ENCODE results near the gene TRIP10. TPM values are rescaled to one million over a fixed set of nuclear protein-coding genes. Genes with fewer than 3 reads are reported as not detected.
A peak's percentile ranks its signal among the peaks of the same experiment; 100 is the strongest.

Gene TRIP10
- total and polyA plus RNA-seq, 10 of the 15 experiments (the other 5 are each of a cell fraction or from before 2014, with no cell fraction given) = 0.79 to 54.5 (median 32.5) TPM

DNA sequence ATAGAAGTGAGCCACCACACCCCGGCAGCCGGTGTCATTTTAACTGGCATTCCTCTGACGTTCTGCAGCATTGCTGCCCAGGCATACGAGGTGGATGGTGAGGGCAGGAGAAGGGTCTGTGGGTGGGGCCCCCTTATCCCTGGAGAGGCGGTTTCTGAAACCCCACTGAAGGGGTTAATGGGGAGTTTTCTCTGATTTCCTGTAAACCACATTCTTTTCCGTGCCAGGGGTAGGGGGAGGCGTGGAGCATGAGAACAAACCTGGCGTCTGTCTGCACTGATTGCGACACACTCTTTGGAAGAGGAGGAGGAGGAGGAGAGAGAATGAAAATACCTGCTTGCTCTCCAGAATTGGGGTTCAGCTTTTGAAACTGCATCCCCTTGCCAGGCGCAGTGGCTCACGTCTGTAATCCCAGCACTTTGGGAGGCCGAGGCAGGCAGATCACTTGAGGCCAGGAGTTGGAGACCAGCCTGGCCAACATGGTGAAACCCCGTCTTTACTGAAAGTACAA lies 16.3 kb upstream of the TRIP10 start:
- RAD21 ChIA-PET (ENCODE audit: unreplicated experiment) = interaction anchor here (0.9 to 1.3 kb wide), 2 partner anchors 92 to 207 kb away, joined by 3 read pairs; no protein-coding TSS in a partner anchor
- no TSS peak for BruUV-seq (replicated peaks)
- CTCF ChIA-PET = interaction anchor here (1.6 kb wide), 1 partner anchor 50 kb away, joined by 4 read pairs; no protein-coding TSS in a partner anchor
- Histone ChIP-seq H3K36me3 (ENCODE audit: control insufficient read depth in 2 of 2, insufficient read depth in 2 of 2, low read length in 1 of 2) (no peaks in the 10 kb centered on the region), H4K20me1 (ENCODE audit: control insufficient read depth, insufficient read depth) (no peaks in the 10 kb centered on the region), H3K27ac (ENCODE audit: control insufficient read depth, insufficient read depth) (no peak overlapping the region), H3K4me2 (ENCODE audit: control insufficient read depth, insufficient read depth) (no peak overlapping the region), H3K9me3 (replicated peaks; ENCODE audit: control insufficient read depth, insufficient read depth, low read length) (no peaks in the 10 kb centered on the region), H2AFZ (ENCODE audit: control insufficient read depth, low read depth, low read length) (no peak overlapping the region), H3K4me1 (ENCODE audit: control insufficient read depth, insufficient read depth, low read length) (peaks cover 35% of the 10 kb centered on the region), H3K9ac (ENCODE audit: control insufficient read depth, insufficient read depth, low read length) (no peak overlapping the region), H3K27me3 (replicated peaks in 1 of 2; ENCODE audit: control insufficient read depth in 2 of 2, insufficient read depth in 2 of 2, low read length in 1 of 2) (no peaks in the 10 kb centered on the region), H3K4me3 (no peak overlapping the region), H3K79me2 (ENCODE audit: control insufficient read depth, insufficient read depth, low read length) (no peaks in the 10 kb centered on the region)
- WGBS (ENCODE audit: insufficient coverage, insufficient replicate concordance, low lambda C conversion rate, missing lambda C conversion rate) = 60% methylated on average over 13 of the region's 13 CpGs
- intact Hi-C loops (cut with micrococcal nuclease; ENCODE audit: unreplicated experiment) (no loop called here), in situ Hi-C loops (cut with MboI) (no loop called here)
- SMC1A ChIA-PET (ENCODE audit: uncharacterized antibody, unreplicated experiment) = interaction anchor here (1.7 kb wide), 1 partner anchor 53 kb away, joined by 5 read pairs; the partner anchor contains the start of gene TNFSF14
- DNase-seq (ENCODE audit: low read depth, low spot score) (no peak), FAIRE-seq (no peak), ATAC-seq (no peak)
- TF ChIP-seq SPI1 (IDR thresholded peaks at IDR 0.05; ENCODE audit: borderline replicate concordance, insufficient read depth, low read depth, low read length) = no peak
- TF ChIP-seq CEBPB (IDR thresholded peaks at IDR 0.05; ENCODE audit: borderline replicate concordance in 1 of 2, low read depth in 2 of 2, low read length in 2 of 2) = peak in 1 of 2 experiments; percentile 55; a peak in 1 of 4 replicates
- POLR2A ChIA-PET = interaction anchor here (0.7 kb wide), 4 partner anchors 78 to 188 kb away, joined by 3 to 4 read pairs (median 4); no protein-coding TSS in a partner anchor

DNA sequence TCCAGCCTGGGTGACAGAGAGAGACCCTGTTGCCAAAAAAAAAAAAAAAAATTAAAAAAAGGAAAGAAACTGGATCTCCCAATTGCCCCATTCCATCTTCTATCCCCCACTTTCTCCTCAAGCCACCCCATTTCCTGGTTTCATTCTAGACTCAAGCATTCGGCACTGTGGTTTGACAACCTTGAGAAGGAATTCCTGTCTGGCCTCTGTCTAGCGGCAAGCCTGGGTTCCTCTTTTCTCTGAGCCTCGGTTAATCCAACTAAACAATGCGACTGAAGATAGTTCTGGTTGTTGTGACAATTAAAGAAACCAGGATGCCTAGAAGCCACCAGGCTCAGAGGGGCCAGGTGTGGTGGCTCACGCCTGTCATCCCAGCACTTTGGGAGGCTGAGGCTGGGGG lies 15.7 kb upstream of the TRIP10 start:
- DNase-seq (ENCODE audit: low read depth, low spot score) (no peak), ATAC-seq (no peak), FAIRE-seq (no peak)
- no peaks in the 10 kb centered on the region for H3K79me2 ChIP-seq (ENCODE audit: control insufficient read depth, insufficient read depth, low read length)
- no peaks in the 10 kb centered on the region for H3K27me3 ChIP-seq (replicated peaks in 1 of 2; ENCODE audit: control insufficient read depth in 2 of 2, insufficient read depth in 2 of 2, low read length in 1 of 2)
- ChIA-PET RAD21 (ENCODE audit: unreplicated experiment) (no interaction called here), SMC1A (ENCODE audit: uncharacterized antibody, unreplicated experiment) (no interaction called here), POLR2A (interaction anchor here (0.6 to 0.7 kb wide), 5 partner anchors 77 to 188 kb away, joined by 3 to 8 read pairs (median 4); no protein-coding TSS in a partner anchor), CTCF (interaction anchor here (1.2 kb wide), 1 partner anchor 15 kb away, joined by 4 read pairs; no protein-coding TSS in a partner anchor)
- H3K36me3 ChIP-seq (ENCODE audit: control insufficient read depth in 2 of 2, insufficient read depth in 2 of 2, low read length in 1 of 2) = no peaks in the 10 kb centered on the region
- H4K20me1 ChIP-seq (ENCODE audit: control insufficient read depth, insufficient read depth) = no peaks in the 10 kb centered on the region
- no peak overlapping the region for H2AFZ ChIP-seq (ENCODE audit: control insufficient read depth, low read depth, low read length)
- H3K9me3 ChIP-seq (replicated peaks; ENCODE audit: control insufficient read depth, insufficient read depth, low read length) = no peaks in the 10 kb centered on the region
- H3K27ac ChIP-seq (ENCODE audit: control insufficient read depth, insufficient read depth) = 0 out of 2 replicates have a peak overlapping the region, but pooled peaks have one; percentile 18
- no TSS peak for BruUV-seq (replicated peaks)
- 32% methylated on average over 5 of the region's 5 CpGs for WGBS (ENCODE audit: insufficient coverage, insufficient replicate concordance, low lambda C conversion rate, missing lambda C conversion rate)
- H3K4me2 ChIP-seq (ENCODE audit: control insufficient read depth, insufficient read depth) = no peak overlapping the region
- in situ Hi-C loops (cut with MboI) (no loop called here), intact Hi-C loops (cut with micrococcal nuclease; ENCODE audit: unreplicated experiment) (no loop called here)
- no peak overlapping the region for H3K9ac ChIP-seq (ENCODE audit: control insufficient read depth, insufficient read depth, low read length)
- peaks cover 40% of the 10 kb centered on the region for H3K4me1 ChIP-seq (ENCODE audit: control insufficient read depth, insufficient read depth, low read length)
- no peak overlapping the region for H3K4me3 ChIP-seq
- TF ChIP-seq, protein P1, sequence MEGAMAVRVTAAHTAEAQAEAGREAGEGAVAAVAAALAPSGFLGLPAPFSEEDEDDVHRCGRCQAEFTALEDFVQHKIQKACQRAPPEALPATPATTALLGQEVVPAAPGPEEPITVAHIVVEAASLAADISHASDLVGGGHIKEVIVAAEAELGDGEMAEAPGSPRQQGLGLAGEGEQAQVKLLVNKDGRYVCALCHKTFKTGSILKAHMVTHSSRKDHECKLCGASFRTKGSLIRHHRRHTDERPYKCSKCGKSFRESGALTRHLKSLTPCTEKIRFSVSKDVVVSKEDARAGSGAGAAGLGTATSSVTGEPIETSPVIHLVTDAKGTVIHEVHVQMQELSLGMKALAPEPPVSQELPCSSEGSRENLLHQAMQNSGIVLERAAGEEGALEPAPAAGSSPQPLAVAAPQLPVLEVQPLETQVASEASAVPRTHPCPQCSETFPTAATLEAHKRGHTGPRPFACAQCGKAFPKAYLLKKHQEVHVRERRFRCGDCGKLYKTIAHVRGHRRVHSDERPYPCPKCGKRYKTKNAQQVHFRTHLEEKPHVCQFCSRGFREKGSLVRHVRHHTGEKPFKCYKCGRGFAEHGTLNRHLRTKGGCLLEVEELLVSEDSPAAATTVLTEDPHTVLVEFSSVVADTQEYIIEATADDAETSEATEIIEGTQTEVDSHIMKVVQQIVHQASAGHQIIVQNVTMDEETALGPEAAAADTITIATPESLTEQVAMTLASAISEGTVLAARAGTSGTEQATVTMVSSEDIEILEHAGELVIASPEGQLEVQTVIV (IDR thresholded peaks at IDR 0.05; ENCODE audit: borderline replicate concordance, partially characterized antibody) = no peak
- TF ChIP-seq SPI1 (IDR thresholded peaks at IDR 0.05; ENCODE audit: borderline replicate concordance, insufficient read depth, low read depth, low read length) = peak; percentile 83; the same call in 1 of the 2 replicates

Data from GM12878 (cell line).